Breast epithelium (tissue), 3 donors: Measurements from ENCODE around the gene STAT4.

Experiments used
- CTCF ChIP-seq, 3 donors: fragments of 450-650 bp; IDR thresholded peaks; one replicate each; pipeline ENCODE4 v1.5.1; 2016 to 2017; ENCODE audit warnings: antibody characterized with exemption in 3 of 3, mild to moderate bottlenecking in 3 of 3, moderate library complexity in 3 of 3
- POLR2A ChIP-seq: fragments of 450-650 bp; IDR thresholded peaks from one replicate; pipeline ENCODE4 v1.6.1; 2016; ENCODE audit warnings: antibody characterized with exemption, mild to moderate bottlenecking, moderate library complexity

DNA sequence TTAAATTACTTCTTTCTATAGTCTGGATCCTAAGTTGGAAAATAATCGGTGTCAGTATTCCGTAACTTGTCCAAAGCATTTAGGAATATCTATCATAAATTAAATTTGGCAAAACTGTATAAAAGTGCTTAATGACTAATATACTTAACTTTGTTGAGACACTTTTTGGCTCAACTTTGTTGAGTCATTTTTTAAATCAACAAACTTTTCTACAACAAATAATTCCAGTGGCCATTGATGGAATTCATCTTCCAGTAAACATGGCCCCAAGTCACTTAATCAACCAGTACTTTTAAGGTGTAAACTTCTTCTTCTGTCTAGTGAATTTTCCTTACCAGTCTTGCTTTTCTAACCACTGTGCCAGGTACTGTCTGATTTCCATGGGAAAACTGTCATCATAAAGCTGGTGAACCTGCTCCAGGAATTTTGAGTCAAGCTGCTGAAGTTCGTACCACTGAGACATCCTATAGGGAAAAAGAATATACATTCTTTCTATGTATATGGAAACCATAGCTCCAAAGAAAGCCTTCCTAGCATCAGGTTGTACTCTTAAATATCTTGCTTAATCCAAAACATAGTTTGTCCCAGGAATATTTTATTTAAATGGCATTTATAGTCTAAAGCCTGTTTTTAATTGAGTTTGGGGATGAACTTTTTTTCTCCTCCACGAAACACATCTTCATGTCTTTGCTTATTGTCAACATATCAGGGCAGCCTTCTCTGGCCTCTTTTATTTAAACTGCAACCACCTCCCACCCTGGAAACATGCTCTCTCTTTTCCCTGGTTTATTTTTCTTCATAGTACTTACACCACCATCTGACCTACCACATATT lies 141.0 kb downstream of the STAT4 start:
- TF ChIP-seq CTCF (IDR thresholded peaks at IDR 0.05) = no peak
- no peak for TF ChIP-seq POLR2A
